ENCODE data around the gene WAPL.
"Not testable (repeated sequence)": the region's sequence is repeated elsewhere in the genome, so short reads cannot be mapped to it uniquely, and the experiment has no call there.

Gene WAPL

GRCh38 chr10:86410542-86411124 lies 111.0 kb downstream of the WAPL start:
- peak; percentile 61 for DNase-seq (ENCODE audit: low read depth)

- DNase-seq (ENCODE audit: low read depth): no peak
Observed at GRCh38 chr10:86409183-86409582, 112.4 kb downstream of the WAPL start.

- DNase-seq (ENCODE audit: low read depth): no peak
Observed at GRCh38 chr10:86403183-86403797, 118.3 kb downstream of the WAPL start.

GRCh38 chr10:86402283-86402941 lies 119.2 kb downstream of the WAPL start:
- no peak for DNase-seq (ENCODE audit: low read depth)

- no peak for DNase-seq (ENCODE audit: low read depth)
Observed at GRCh38 chr10:86401588-86402282, 119.9 kb downstream of the WAPL start.

- DNase-seq (ENCODE audit: low read depth): no peak
Observed at GRCh38 chr10:86400705-86401587, 120.6 kb downstream of the WAPL start.

- peak; percentile 74 for DNase-seq (ENCODE audit: low read depth)
Observed at GRCh38 chr10:86399879-86400704, 121.5 kb downstream of the WAPL start.

- DNase-seq (ENCODE audit: low read depth): no peak
Observed at GRCh38 chr10:86399514-86399878, 122.1 kb downstream of the WAPL start.

GRCh38 chr10:86397120-86397519 lies 124.5 kb downstream of the WAPL start:
- DNase-seq (ENCODE audit: low read depth): no peak

- DNase-seq (ENCODE audit: low read depth): no peak
Observed at GRCh38 chr10:86393862-86394455, 127.6 kb downstream of the WAPL start.

GRCh38 chr10:86393362-86393761 lies 128.2 kb downstream of the WAPL start:
- no peak for DNase-seq (ENCODE audit: low read depth)

- DNase-seq (ENCODE audit: low read depth): no peak
Observed at GRCh38 chr10:86392723-86393094, 128.9 kb downstream of the WAPL start.

GRCh38 chr10:86391986-86392722 lies 129.4 kb downstream of the WAPL start:
- no peak for DNase-seq (ENCODE audit: low read depth)

- no peak for DNase-seq (ENCODE audit: low read depth)
Observed at GRCh38 chr10:86391236-86391840, 130.3 kb downstream of the WAPL start.

GRCh38 chr10:86390337-86391120 lies 131.1 kb downstream of the WAPL start:
- no peak for DNase-seq (ENCODE audit: low read depth)

GRCh38 chr10:86389441-86390193 lies 132.0 kb downstream of the WAPL start:
- DNase-seq (ENCODE audit: low read depth): no peak

- DNase-seq (ENCODE audit: low read depth): not testable (repeated sequence)
Observed at GRCh38 chr10:86389109-86389440, 132.5 kb downstream of the WAPL start.

- DNase-seq (ENCODE audit: low read depth): no peak
Observed at GRCh38 chr10:86388119-86388704, 133.4 kb downstream of the WAPL start.
